Activated CD4-positive, alpha-beta memory T cell treated with anti-CD3 and anti-CD28 coated beads, Interleukin-2, amount 10 ng/mL, durations not matched to agents 7 days and 5 days (primary cell): Measurements from ENCODE around the gene KHDC1. TPM values are rescaled to one million over a fixed set of nuclear protein-coding genes. Genes with fewer than 3 reads are reported as not detected.
A peak's percentile ranks its signal among the peaks of the same experiment; 100 is the strongest.
"Not testable (repeated sequence)": the region's sequence is repeated elsewhere in the genome, so short reads cannot be mapped to it uniquely, and the experiment has no call there.

ENCODE experiments used
- CTCF ChIA-PET: fragments of 350-600 bp; sonication (Branson Sonifier 250); formaldehyde crosslinking; loops from one replicate; lab custom pipeline; 2021; ENCODE audit warnings: antibody characterized with exemption, inconsistent platforms; lab: Charles Lee
- POLR2A ChIA-PET: fragments of 350-600 bp; sonication (Branson Sonifier 250); formaldehyde crosslinking; loops from one replicate; lab custom pipeline; 2021; ENCODE audit warnings: antibody characterized with exemption; lab: Charles Lee
- DNase-seq: peaks from one replicate; pipeline ENCODE4 v3.0.0-alpha.2; 2020
- H3K27ac Mint-ChIP-seq: one replicate; pipeline ENCODE4 v1.8.0; 2021; ENCODE audit warnings: mild to moderate bottlenecking, mixed read lengths
- H3K27me3 Mint-ChIP-seq: one replicate; pipeline ENCODE4 v1.8.0; 2021; ENCODE audit warnings: mixed read lengths
- H3K36me3 Mint-ChIP-seq: one replicate; pipeline ENCODE4 v1.8.0; 2021; ENCODE audit warnings: low read depth, mixed read lengths
- H3K4me1 Mint-ChIP-seq: one replicate; pipeline ENCODE4 v1.8.0; 2021; ENCODE audit warnings: mixed read lengths
- H3K4me3 Mint-ChIP-seq: one replicate; pipeline ENCODE4 v1.8.0; 2021; ENCODE audit warnings: mild to moderate bottlenecking, mixed read lengths
- H3K9me3 Mint-ChIP-seq: one replicate; pipeline ENCODE4 v1.8.0; 2021; ENCODE audit warnings: mixed read lengths
- total RNA-seq, 2 experiments: library from RNA; stranded (reverse); gene quantifications; one replicate each; pipeline ENCODE4 v1.2.3, GENCODE V29; 2021

The KHDC1 gene
- 1 to 10 TPM; 8.5 TPM for total RNA-seq

GRCh38 chr6:73262671-73263569, at the start of gene KHDC1:
KHDC1 (minus strand) TSS chr6:73263196; CDS start chr6:73242517, 20,679 bp downstream.
- ChIA-PET POLR2A (interaction anchor here (0.6 to 2.0 kb wide), 5 partner anchors 46 to 391 kb away, joined by 3 to 7 read pairs (median 3); partner anchors contain the start of gene SLC17A5), CTCF (no interaction called here)
- peak; percentile 66 for DNase-seq
- no peaks in the 10 kb centered on the region for H3K27me3 Mint-ChIP-seq
- H3K4me3 Mint-ChIP-seq = peak within 1 kb of the TSS; percentile 78
- peaks cover 16% of the 10 kb centered on the region for H3K36me3 Mint-ChIP-seq
- peak within 1 kb of the TSS; percentile 50 for H3K27ac Mint-ChIP-seq
- H3K4me1 Mint-ChIP-seq = peaks cover 28% of the 10 kb centered on the region
- no peaks in the 10 kb centered on the region for H3K9me3 Mint-ChIP-seq

- H3K27ac Mint-ChIP-seq = peak overlapping the region; percentile 85
- H3K9me3 Mint-ChIP-seq, POLR2A ChIA-PET, DNase-seq: not testable (repeated sequence)
- H3K4me1 Mint-ChIP-seq = peaks cover 48% of the 10 kb centered on the region
- peaks cover 34% of the 10 kb centered on the region for H3K36me3 Mint-ChIP-seq
- H3K27me3 Mint-ChIP-seq = peaks cover 40% of the 10 kb centered on the region
- H3K4me3 Mint-ChIP-seq = peak overlapping the region; percentile 95
- CTCF ChIA-PET = interaction anchor here (0.7 to 1.5 kb wide), 2 partner anchors 19 to 114 kb away, joined by 3 to 4 read pairs; no protein-coding TSS in a partner anchor
Observed at GRCh38 chr6:73310503-73310845, 47.5 kb upstream of the KHDC1 start.

- H3K4me3 Mint-ChIP-seq = peak overlapping the region; percentile 95
- H3K4me1 Mint-ChIP-seq = peaks cover 50% of the 10 kb centered on the region
- ChIA-PET CTCF (interaction anchor here (0.6 to 1.5 kb wide), 13 partner anchors 17 to 343 kb away, joined by 3 to 7 read pairs (median 3); no protein-coding TSS in a partner anchor), POLR2A (interaction anchor here (0.6 to 1.7 kb wide), 13 partner anchors 9 to 212 kb away, joined by 3 to 7 read pairs (median 4); partner anchors contain the start of genes CGAS and KHDC1)
- peaks cover 4% of the 10 kb centered on the region for H3K9me3 Mint-ChIP-seq
- H3K36me3 Mint-ChIP-seq = peaks cover 34% of the 10 kb centered on the region
- H3K27ac Mint-ChIP-seq = peak overlapping the region; percentile 85
- DNase-seq = peak; percentile 62
- H3K27me3 Mint-ChIP-seq = peaks cover 34% of the 10 kb centered on the region
Observed at GRCh38 chr6:73309785-73310502, 46.9 kb upstream of the KHDC1 start.

GRCh38 chr6:73309535-73309784, 46.5 kb upstream of the KHDC1 start:
- peaks cover 50% of the 10 kb centered on the region for H3K4me1 Mint-ChIP-seq
- no peak for DNase-seq
- peaks cover 4% of the 10 kb centered on the region for H3K9me3 Mint-ChIP-seq
- POLR2A ChIA-PET = interaction anchor here (0.6 to 1.7 kb wide), 13 partner anchors 9 to 212 kb away, joined by 3 to 7 read pairs (median 4); partner anchors contain the start of genes CGAS and KHDC1
- CTCF ChIA-PET = interaction anchor here (0.6 to 1.5 kb wide), 13 partner anchors 17 to 343 kb away, joined by 3 to 7 read pairs (median 3); no protein-coding TSS in a partner anchor
- H3K4me3 Mint-ChIP-seq = peak overlapping the region; percentile 95
- H3K36me3 Mint-ChIP-seq = peaks cover 34% of the 10 kb centered on the region
- H3K27me3 Mint-ChIP-seq = peaks cover 31% of the 10 kb centered on the region
- peak overlapping the region; percentile 85 for H3K27ac Mint-ChIP-seq

- peaks cover 49% of the 10 kb centered on the region for H3K4me1 Mint-ChIP-seq
- H3K9me3 Mint-ChIP-seq = peaks cover 4% of the 10 kb centered on the region
- peak overlapping the region; percentile 95 for H3K4me3 Mint-ChIP-seq
- ChIA-PET POLR2A (interaction anchor here (0.6 to 1.7 kb wide), 13 partner anchors 10 to 213 kb away, joined by 3 to 7 read pairs (median 4); partner anchors contain the start of genes CGAS and KHDC1), CTCF (interaction anchor here (0.6 to 1.5 kb wide), 14 partner anchors 18 to 344 kb away, joined by 3 to 7 read pairs (median 3); no protein-coding TSS in a partner anchor)
- H3K27me3 Mint-ChIP-seq = peaks cover 27% of the 10 kb centered on the region
- peak overlapping the region; percentile 85 for H3K27ac Mint-ChIP-seq
- DNase-seq = no peak
- H3K36me3 Mint-ChIP-seq = peaks cover 32% of the 10 kb centered on the region
Observed at GRCh38 chr6:73308712-73309534, 45.9 kb upstream of the KHDC1 start.

GRCh38 chr6:73303773-73304172, 40.8 kb upstream of the KHDC1 start:
- H3K9me3 Mint-ChIP-seq, H3K27ac Mint-ChIP-seq, DNase-seq, H3K4me3 Mint-ChIP-seq, CTCF ChIA-PET, POLR2A ChIA-PET, H3K27me3 Mint-ChIP-seq: not testable (repeated sequence)
- H3K4me1 Mint-ChIP-seq = peaks cover 25% of the 10 kb centered on the region
- peaks cover 34% of the 10 kb centered on the region for H3K36me3 Mint-ChIP-seq

- Mint-ChIP-seq H3K9me3 (no peaks in the 10 kb centered on the region), H3K27me3 (no peaks in the 10 kb centered on the region), H3K4me3 (no peak overlapping the region), H3K4me1 (peaks cover 16% of the 10 kb centered on the region), H3K36me3 (peaks cover 41% of the 10 kb centered on the region), H3K27ac (no peak overlapping the region)
- CTCF ChIA-PET = interaction anchor here (0.6 to 0.9 kb wide), 2 partner anchors 15 to 28 kb away, joined by 3 to 5 read pairs; no protein-coding TSS in a partner anchor
- no peak for DNase-seq
- POLR2A ChIA-PET = no interaction called here
Observed at GRCh38 chr6:73302339-73302738, 39.3 kb upstream of the KHDC1 start.

- H3K9me3 Mint-ChIP-seq = peaks cover 3% of the 10 kb centered on the region
- peaks cover 45% of the 10 kb centered on the region for H3K36me3 Mint-ChIP-seq
- DNase-seq = no peak
- ChIA-PET POLR2A (no interaction called here), CTCF (interaction anchor here (0.8 kb wide), 1 partner anchor 14 kb away, joined by 3 read pairs; no protein-coding TSS in a partner anchor)
- peaks cover 2% of the 10 kb centered on the region for H3K4me1 Mint-ChIP-seq
- no peak overlapping the region for H3K27ac Mint-ChIP-seq
- H3K27me3 Mint-ChIP-seq = no peaks in the 10 kb centered on the region
- H3K4me3 Mint-ChIP-seq = no peak overlapping the region
Observed at GRCh38 chr6:73299151-73299971, 36.4 kb upstream of the KHDC1 start.

- Mint-ChIP-seq H3K4me1 (no peaks in the 10 kb centered on the region), H3K36me3 (peaks cover 37% of the 10 kb centered on the region), H3K27ac (no peak overlapping the region), H3K27me3 (no peaks in the 10 kb centered on the region), H3K9me3 (peaks cover 3% of the 10 kb centered on the region), H3K4me3 (no peak overlapping the region)
- DNase-seq = no peak
- ChIA-PET CTCF (interaction anchor here (2.3 kb wide), 1 partner anchor 34 kb away, joined by 9 read pairs; no protein-coding TSS in a partner anchor), POLR2A (no interaction called here)
Observed at GRCh38 chr6:73293331-73293730, 30.3 kb upstream of the KHDC1 start.

- POLR2A ChIA-PET = no interaction called here
- no peak for DNase-seq
- peaks cover 26% of the 10 kb centered on the region for H3K36me3 Mint-ChIP-seq
- no peak overlapping the region for H3K4me3 Mint-ChIP-seq
- H3K27me3 Mint-ChIP-seq = no peaks in the 10 kb centered on the region
- H3K9me3 Mint-ChIP-seq = peaks cover 3% of the 10 kb centered on the region
- CTCF ChIA-PET = interaction anchor here (0.9 kb wide), 1 partner anchor 26 kb away, joined by 4 read pairs; no protein-coding TSS in a partner anchor
- no peak overlapping the region for H3K27ac Mint-ChIP-seq
- H3K4me1 Mint-ChIP-seq = peaks cover 5% of the 10 kb centered on the region
Observed at GRCh38 chr6:73290435-73290834, 27.4 kb upstream of the KHDC1 start.

GRCh38 chr6:73286752-73287151, 23.8 kb upstream of the KHDC1 start:
- no peak for DNase-seq
- Mint-ChIP-seq H3K36me3 (peaks cover 17% of the 10 kb centered on the region), H3K27ac (no peak overlapping the region), H3K9me3 (no peaks in the 10 kb centered on the region), H3K27me3 (no peaks in the 10 kb centered on the region), H3K4me1 (peaks cover 17% of the 10 kb centered on the region), H3K4me3 (no peak overlapping the region)
- ChIA-PET POLR2A (no interaction called here), CTCF (interaction anchor here (3.9 kb wide), 1 partner anchor 41 kb away, joined by 48 read pairs; no protein-coding TSS in a partner anchor)
